HG03469 (cell line): ENCODE data around the gene PTTG1IP2.

ENCODE experiments used
- ATAC-seq: cut with Tn5 transposase; IDR thresholded peaks from one replicate; pipeline ENCODE4 v1.9.1; 2021; ENCODE audit warnings: mild to moderate bottlenecking, moderate library complexity, moderate number of reproducible peaks; ENCODE audit not compliant: unreplicated experiment

The PTTG1IP2 gene

DNA sequence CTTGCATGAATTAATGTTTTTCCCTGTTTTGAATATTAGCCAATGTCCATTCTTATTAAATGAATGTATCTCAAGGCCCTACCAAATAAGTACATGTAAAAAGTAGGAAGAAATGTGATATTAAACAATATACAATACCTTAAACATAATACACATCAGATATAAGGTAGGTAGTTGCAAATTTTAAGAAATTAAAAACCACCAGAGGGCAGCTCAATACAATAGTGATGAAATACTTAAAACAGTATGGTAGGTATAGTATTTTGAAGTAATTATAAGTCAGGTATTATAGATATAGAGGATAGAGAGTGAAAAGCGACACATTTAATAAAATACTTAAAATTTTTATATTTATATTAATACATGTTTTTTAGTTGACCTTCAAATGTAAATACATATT lies 83.1 kb downstream of the PTTG1IP2 start:
- ATAC-seq: no peak

- ATAC-seq: no peak
Measured at GRCh38 chr7:90560730-90561129, 91.3 kb downstream of the PTTG1IP2 start.
